ENCODE data around the gene EPN2.

Gene EPN2

DNA sequence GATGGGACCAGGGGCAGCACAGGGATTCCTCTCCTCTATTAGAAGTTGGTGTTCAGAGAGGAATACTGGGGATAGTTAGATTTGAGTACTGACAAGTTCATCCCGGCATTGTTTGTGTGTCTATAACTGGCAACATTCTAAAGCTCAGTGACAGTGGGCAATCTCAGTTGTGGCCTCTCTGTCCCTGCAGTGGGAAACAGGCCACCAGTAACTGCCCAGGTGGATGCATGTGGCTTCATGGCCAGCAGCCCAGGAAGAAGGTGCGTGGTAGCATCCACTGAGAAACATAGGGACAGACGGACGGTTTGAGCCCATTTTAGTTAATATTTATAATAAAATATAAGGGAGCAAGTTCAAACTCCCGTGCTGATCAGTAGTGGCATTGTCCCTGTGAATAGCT lies 73.8 kb downstream of the EPN2 start:
- no peak overlapping the region for H3K4me3 ChIP-seq (ENCODE audit: low read depth, low read length)
- TF ChIP-seq, protein P1, sequence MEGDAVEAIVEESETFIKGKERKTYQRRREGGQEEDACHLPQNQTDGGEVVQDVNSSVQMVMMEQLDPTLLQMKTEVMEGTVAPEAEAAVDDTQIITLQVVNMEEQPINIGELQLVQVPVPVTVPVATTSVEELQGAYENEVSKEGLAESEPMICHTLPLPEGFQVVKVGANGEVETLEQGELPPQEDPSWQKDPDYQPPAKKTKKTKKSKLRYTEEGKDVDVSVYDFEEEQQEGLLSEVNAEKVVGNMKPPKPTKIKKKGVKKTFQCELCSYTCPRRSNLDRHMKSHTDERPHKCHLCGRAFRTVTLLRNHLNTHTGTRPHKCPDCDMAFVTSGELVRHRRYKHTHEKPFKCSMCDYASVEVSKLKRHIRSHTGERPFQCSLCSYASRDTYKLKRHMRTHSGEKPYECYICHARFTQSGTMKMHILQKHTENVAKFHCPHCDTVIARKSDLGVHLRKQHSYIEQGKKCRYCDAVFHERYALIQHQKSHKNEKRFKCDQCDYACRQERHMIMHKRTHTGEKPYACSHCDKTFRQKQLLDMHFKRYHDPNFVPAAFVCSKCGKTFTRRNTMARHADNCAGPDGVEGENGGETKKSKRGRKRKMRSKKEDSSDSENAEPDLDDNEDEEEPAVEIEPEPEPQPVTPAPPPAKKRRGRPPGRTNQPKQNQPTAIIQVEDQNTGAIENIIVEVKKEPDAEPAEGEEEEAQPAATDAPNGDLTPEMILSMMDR (IDR thresholded peaks at IDR 0.05; ENCODE audit: insufficient read depth, low read depth, low read length, missing control alignments), result no peak

DNA sequence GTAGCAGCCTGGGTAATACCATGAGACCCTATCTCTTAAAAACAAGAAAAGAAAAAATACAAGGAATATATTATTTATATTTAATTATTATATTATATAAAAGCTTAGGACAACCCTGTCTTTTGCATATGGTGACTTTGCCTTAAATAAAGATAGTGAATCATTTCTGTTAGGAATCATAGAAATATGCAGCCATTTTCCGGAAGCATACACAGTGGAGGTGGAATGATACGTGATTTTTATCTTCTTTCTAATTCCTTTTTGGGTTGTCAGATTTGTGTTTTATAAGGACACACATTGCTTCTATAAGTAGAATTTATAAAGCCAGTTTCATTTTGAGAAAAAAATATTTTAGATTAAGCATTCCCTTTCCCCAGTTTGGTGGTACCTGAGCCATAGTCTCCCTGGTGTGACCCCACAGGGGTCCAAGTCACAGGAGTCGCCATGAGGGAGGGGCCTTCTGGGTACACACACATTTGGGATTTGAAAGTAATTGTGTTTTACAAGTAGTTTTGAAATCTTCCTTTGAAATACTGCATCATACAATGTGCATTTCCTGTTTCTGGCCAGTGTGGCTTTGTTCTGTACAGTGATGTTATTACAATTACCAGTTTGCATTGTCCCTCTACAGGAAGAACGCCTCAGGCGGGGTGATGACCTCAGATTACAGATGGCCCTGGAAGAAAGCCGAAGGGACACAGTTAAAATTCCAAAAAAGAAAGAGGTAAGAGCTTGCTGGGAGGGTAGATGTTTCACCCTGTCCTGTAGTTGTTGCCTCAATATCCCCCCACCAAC lies 74.5 kb downstream of the EPN2 start:
- no peak overlapping the region for H3K4me3 ChIP-seq (ENCODE audit: low read depth, low read length)
- no peak for DNase-seq (ENCODE audit: low read depth)
- TF ChIP-seq, protein P1 (IDR thresholded peaks at IDR 0.05; ENCODE audit: insufficient read depth, low read depth, low read length, missing control alignments), result no peak

More for the DNA sequence above, 73.8 kb downstream of the EPN2 start:
- DNase-seq (ENCODE audit: low read depth), result no peak

DNA sequence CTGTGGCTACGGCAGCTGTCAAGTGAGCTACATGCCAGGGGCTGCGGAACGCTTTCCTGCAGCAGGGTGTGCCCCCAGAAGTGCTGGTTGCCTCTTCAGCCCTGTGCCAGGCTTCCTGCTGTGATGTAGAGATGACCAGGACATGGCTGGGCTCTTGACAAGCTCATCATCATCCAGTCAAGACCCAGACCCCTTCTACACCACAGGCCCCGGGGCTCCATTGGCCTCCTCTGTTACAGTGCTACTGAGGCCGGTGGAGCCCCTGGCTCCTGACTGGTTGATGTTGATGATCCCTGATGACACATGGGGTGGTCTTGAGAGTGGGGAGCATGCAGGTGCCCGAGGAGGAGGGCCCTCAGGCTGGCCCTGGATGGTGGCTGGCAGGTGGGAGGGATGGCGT lies 75.2 kb downstream of the EPN2 start:
- TF ChIP-seq, protein P1 (IDR thresholded peaks at IDR 0.05; ENCODE audit: insufficient read depth, low read depth, low read length, missing control alignments), result no peak
- no peak for DNase-seq (ENCODE audit: low read depth)
- H3K4me3 ChIP-seq (ENCODE audit: low read depth, low read length), result no peak overlapping the region

DNA sequence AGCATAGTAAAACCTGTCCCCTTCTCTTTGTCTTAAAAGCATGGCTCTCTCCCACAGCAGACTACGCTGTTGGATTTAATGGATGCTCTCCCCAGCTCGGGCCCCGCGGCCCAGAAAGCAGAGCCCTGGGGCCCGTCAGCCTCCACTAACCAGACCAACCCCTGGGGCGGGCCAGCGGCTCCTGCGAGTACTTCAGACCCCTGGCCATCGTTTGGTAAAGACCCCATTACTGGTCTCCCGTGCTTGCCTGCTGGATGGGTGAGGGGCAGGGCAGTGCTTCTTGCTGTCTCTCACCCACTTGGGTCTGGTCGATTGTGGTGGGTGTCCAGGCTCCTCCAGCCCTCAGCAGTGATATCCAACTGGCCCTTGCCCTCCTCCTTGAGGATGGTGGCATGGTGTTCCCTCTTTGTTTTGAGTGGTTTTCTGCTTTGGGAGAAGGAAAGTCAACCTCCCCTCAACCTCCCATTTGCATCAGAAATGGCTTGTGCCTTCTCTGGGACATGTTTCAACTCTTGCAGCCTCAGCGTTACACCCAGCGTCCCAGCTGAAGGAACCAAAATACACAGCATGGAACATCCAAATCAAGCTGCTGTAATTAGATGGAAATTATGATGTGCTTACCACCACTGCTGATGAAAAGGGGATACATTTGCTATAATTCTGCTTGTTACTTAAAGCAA lies 76.0 kb downstream of the EPN2 start:
- no peak overlapping the region for H3K4me3 ChIP-seq (ENCODE audit: low read depth, low read length)
- TF ChIP-seq, protein P1 (IDR thresholded peaks at IDR 0.05; ENCODE audit: insufficient read depth, low read depth, low read length, missing control alignments), result no peak
- no peak for DNase-seq (ENCODE audit: low read depth)

DNA sequence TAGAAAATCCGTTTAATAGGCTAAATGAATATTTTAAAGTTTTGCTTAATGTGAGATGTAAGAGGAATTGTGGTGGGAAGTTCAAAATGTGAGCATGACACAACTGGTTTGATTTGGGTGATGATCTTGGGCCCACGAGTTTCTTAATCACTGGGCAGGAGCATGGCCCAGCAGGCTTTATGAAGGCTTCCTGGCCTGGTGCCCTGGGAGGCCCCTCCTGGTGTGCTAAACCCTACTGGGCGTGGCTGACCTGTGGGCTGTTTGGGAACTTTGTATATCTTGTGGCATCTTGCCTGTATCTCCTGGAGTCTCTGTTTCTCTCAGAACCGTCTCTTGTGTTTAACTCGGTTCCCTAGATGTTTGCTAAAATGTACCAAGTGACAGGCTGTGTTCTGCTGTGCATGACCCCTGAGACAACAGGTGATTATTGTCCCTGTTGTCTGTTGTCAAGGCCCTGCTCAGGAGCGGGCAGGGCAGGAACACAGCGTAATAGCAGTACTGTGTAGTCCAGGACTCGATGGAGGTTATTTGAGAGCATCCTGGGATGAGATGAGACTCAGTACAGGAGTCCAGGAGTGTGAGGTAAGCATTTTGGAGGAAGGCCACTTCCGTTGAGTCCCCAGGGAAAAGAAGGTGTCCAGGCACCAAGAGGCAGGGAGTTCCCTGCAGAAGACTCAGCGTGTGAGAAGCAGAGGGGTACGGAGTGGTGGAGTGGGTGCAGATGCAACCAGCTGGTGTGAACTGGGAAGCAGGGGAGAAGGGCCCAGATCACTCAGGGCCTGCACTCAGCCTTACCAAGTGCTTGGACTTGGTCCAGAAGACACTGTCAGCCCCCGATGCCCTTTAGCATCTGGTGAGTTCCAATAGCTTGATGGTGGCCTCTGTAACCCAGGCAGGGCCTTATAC lies 76.8 kb downstream of the EPN2 start:
- no peak for DNase-seq (ENCODE audit: low read depth)
- TF ChIP-seq, protein P1 (IDR thresholded peaks at IDR 0.05; ENCODE audit: insufficient read depth, low read depth, low read length, missing control alignments), result no peak
- no peak overlapping the region for H3K4me3 ChIP-seq (ENCODE audit: low read depth, low read length)

DNA sequence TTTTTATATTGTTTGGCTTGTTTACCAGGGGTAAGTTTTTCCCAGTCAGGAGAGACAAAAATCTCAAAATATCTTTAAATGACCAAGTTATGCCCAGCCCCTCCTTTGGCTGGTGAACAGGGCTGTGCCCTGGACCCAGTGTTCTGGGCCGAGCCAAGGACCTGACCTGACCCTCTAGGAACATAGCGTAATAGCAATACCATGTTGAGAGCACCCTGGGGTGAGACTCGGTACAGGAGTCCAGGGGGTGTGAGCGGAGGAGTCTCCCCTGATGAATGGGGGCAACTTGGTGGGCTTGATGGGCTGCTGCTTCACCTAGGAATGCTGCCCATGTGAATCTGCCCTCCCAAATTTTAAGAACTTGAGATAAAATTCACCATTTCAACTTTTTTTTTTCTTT lies 77.9 kb downstream of the EPN2 start:
- DNase-seq (ENCODE audit: low read depth), result no peak
- TF ChIP-seq, protein P1 (IDR thresholded peaks at IDR 0.05; ENCODE audit: insufficient read depth, low read depth, low read length, missing control alignments), result no peak
- H3K4me3 ChIP-seq (ENCODE audit: low read depth, low read length), result no peak overlapping the region

Measured in GM12865 (cell line).